Measurements from ENCODE around the gene PCK1.

PCK1 gene

DNA sequence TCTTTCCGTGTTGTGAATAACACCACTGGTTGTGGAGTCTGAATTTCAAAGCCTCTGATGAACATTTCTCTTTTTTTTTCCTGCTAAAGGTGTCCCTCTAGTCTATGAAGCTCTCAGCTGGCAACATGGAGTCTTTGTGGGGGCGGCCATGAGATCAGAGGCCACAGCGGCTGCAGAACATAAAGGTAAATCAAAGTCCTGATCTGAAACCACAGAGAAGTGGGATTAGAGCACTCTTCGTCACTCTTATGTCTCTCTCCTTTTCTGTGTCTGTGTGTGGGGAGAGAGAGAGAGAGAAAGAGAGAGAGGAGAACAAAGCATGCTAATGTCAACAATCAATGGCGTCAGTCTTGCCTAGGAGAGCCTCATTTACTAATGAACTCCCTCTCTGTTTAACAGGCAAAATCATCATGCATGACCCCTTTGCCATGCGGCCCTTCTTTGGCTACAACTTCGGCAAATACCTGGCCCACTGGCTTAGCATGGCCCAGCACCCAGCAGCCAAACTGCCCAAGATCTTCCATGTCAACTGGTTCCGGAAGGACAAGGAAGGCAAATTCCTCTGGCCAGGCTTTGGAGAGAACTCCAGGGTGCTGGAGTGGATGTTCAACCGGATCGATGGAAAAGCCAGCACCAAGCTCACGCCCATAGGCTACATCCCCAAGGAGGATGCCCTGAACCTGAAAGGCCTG is 4.2 kb downstream of the PCK1 start:
- in situ Hi-C loops (cut with HindIII; ENCODE audit: low sequenced_read_pairs), result no loop called here
- no peak for DNase-seq (ENCODE audit: low read depth, low spot score)
- TF ChIP-seq, protein P1, sequence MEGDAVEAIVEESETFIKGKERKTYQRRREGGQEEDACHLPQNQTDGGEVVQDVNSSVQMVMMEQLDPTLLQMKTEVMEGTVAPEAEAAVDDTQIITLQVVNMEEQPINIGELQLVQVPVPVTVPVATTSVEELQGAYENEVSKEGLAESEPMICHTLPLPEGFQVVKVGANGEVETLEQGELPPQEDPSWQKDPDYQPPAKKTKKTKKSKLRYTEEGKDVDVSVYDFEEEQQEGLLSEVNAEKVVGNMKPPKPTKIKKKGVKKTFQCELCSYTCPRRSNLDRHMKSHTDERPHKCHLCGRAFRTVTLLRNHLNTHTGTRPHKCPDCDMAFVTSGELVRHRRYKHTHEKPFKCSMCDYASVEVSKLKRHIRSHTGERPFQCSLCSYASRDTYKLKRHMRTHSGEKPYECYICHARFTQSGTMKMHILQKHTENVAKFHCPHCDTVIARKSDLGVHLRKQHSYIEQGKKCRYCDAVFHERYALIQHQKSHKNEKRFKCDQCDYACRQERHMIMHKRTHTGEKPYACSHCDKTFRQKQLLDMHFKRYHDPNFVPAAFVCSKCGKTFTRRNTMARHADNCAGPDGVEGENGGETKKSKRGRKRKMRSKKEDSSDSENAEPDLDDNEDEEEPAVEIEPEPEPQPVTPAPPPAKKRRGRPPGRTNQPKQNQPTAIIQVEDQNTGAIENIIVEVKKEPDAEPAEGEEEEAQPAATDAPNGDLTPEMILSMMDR (IDR thresholded peaks at IDR 0.05; ENCODE audit: low read depth, low read length), result no peak
- no peak overlapping the region for H3K4me3 ChIP-seq (ENCODE audit: low read depth, low read length)

DNA sequence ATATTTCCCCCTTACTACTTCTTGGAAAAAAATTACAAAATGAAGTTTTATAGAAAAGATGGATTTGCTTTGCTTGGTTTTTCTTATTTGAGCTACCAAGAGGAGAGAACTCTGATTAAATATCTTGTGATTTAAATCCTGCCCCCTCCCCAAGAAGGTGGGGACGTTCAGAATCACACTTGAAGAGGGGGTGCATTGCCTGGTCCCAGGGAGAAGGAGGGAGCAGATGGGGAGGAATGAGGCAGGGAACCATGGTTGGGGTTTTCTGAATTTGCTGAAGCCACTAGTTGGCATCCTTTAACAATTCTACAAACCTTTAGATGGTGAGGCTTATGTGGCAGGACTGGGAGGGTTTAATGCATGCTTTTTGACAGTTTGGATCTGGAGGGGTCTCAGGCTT is 5.5 kb downstream of the PCK1 start:
- in situ Hi-C loops (cut with HindIII; ENCODE audit: low sequenced_read_pairs), result no loop called here
- no peak for DNase-seq (ENCODE audit: low read depth, low spot score)
- TF ChIP-seq, protein P1 (IDR thresholded peaks at IDR 0.05; ENCODE audit: low read depth, low read length), result no peak
- no peak overlapping the region for H3K4me3 ChIP-seq (ENCODE audit: low read depth, low read length)

DNA sequence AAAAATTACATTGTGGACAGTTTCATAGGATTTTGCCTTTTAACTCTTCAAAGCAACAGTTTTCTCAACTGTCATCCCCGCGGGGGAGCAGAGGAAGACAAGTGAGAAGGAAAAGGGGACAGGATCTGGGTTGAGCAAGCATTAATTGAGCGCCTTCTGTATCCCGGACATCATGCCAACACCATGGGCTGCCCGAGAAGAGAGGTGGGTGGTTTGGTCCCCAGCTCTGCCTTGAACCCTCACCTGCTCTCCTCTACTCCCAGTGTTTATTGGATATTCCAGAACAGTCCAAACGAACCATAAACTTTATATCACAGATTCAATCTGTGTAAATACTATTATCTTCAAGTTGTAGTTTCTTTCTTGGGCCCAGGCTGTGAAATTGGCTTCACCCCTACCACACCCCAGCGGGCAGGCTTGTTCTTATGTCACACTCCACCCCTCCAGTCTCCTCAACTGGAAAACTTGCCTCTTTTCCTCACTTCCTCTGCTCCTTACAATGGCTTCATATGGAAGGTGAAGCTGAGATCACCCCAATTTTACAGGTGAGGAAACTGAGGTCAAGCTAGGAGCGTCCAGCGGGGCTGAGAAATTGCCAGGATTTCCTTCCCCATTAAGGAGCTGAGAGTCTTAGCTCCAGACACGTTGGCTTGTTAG is 6.0 kb downstream of the PCK1 start:
- no peak overlapping the region for H3K4me3 ChIP-seq (ENCODE audit: low read depth, low read length)
- TF ChIP-seq, protein P1 (IDR thresholded peaks at IDR 0.05; ENCODE audit: low read depth, low read length), result no peak
- in situ Hi-C loops (cut with HindIII; ENCODE audit: low sequenced_read_pairs), result no loop called here
- no peak for DNase-seq (ENCODE audit: low read depth, low spot score)

GRCh38 chr20:57567471-57568079 is 6.7 kb downstream of the PCK1 start:
- DNase-seq (ENCODE audit: low read depth, low spot score), result no peak
- TF ChIP-seq, protein P1 (IDR thresholded peaks at IDR 0.05; ENCODE audit: low read depth, low read length), result no peak
- no peak overlapping the region for H3K4me3 ChIP-seq (ENCODE audit: low read depth, low read length)
- in situ Hi-C loops (cut with HindIII; ENCODE audit: low sequenced_read_pairs), result no loop called here

DNA sequence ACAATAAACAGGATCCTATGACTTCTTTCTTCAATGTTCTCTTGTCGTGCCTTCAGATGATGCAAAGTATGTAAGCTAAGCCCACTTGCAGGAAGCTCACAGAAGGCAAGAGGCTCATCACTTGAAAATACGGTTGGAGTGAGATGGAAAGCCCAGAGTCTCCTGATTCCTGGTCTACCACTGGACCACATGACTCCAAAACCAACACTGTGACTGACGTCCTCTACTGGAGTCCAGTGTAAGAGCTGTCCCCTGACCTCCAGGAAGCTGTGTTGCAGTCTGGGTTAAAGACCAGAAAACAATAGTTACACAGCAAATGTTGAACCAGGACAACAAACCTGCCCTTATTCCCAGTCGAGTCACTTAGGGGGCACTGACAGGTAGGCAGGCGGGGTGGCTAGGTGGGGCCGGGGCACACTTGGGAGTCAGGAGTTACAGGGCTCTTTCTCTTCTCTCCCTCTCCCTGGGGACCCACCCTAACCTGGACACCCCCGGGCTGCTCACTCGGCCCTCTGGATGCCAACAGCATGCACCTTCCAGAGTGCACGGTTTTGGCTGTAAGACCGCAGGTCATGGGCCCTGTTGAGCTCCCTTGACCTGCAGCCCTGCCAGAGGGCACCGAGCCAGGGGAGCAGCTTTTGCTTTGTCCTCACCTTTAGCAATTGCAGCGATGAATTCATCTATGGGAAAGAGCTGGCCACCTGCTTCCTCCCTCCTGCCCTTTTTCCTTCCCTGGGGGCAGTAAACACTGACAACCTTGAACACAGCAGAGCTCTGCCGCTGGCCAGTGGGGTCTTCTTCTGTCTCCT is 7.4 kb downstream of the PCK1 start:
- TF ChIP-seq, protein P1 (IDR thresholded peaks at IDR 0.05; ENCODE audit: low read depth, low read length), result no peak
- in situ Hi-C loops (cut with HindIII; ENCODE audit: low sequenced_read_pairs), result no loop called here
- no peak for DNase-seq (ENCODE audit: low read depth, low spot score)
- H3K4me3 ChIP-seq (ENCODE audit: low read depth, low read length), result no peak overlapping the region

- in situ Hi-C loops (cut with HindIII; ENCODE audit: low sequenced_read_pairs), result no loop called here
- TF ChIP-seq, protein P1 (IDR thresholded peaks at IDR 0.05; ENCODE audit: low read depth, low read length), result no peak
- no peak overlapping the region for H3K4me3 ChIP-seq (ENCODE audit: low read depth, low read length)
- no peak for DNase-seq (ENCODE audit: low read depth, low spot score)
These were observed 8.1 kb downstream of the PCK1 start for GRCh38 chr20:57568960-57569359.
